Amygdala (tissue), 56 donors: ENCODE measurements around the gene TMEM131.
"Not testable (repeated sequence)": the region's sequence is repeated elsewhere in the genome, so short reads cannot be mapped to it uniquely, and the experiment has no call there.

Source experiments
- DNase-seq, 56 donors: peaks; one replicate each; lab custom pipeline; 2025; lab: John Stamatoyannopoulos, UW

TMEM131 gene

DNA sequence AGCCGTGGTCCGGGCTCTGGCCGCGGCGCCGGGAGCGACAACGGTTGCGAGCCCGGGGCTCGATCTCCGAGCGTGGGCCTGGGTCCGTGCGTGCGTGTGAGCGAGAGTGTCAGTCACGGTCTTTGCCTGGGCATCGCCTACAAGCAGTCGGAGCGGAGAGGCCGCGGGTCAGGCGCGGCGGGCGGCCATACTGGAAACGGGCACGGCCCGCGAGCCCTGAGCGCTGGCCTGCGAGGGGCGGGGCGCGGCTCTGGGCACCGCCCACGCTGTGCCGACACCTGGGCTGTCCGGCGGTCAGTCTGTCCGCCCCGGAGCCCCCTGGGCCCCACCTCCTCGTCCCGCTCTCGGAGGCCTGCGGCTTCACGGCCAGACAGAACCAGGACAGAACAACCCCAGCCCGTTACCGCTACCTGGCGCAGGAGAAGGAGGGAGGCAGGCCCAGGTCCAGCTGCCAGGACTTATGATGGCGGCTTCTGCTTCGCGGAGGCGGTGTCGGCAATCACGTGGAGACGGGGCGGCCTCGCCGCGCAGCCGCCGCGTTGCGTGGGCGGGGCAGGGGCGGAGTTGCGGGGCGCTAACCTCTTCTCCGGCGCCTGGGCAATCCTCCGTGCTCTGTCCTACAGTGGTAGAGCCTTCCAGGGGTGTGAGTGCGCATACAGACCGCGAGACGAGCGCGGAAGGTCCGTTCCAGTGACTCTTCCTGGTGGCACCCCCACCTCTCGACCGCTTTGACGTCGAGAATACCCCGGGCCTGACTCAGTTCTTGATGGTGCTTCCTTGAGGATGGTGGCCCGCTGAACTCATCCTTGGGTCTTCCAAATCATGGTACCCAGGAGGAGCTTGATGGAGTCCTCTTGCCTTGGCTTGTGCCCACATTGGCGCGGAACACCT is at the start of gene TMEM131:
TMEM131 (minus strand) TSS at position 215 of the 891 bp plus-strand sequence. CDS start 286 bp downstream, outside the sequence.
- peak; percentile 70 to 100 (median 90) for DNase-seq

GRCh38 chr2:98044730-98045129 is 49.0 kb upstream of the TMEM131 start:
- not testable (repeated sequence) for DNase-seq

DNA sequence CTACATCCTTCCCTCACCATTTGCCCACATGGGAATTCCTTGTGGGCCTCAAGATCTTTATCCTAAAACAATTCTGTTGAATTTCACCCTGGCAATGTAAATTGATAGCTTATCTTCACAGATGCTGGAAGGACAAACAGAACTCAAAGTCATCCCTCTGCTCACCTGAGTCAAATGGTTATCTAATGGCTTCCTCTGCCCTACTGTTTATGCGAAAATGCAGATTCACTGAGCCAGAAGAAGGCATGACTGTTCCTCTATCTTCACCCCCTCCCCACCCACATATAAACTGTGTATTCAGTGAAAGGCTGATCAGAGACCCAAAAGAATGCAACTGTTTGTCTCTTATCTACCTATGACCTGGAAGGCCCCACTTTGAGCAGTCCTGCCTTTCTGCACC is 47.4 kb upstream of the TMEM131 start:
- DNase-seq: no peak

- DNase-seq: no peak
Measured at GRCh38 chr2:98040331-98040939, 44.7 kb upstream of the TMEM131 start.

- peak in 1 of 56 donors; percentile 12 for DNase-seq
Measured at GRCh38 chr2:98039085-98039756, 43.5 kb upstream of the TMEM131 start.

DNA sequence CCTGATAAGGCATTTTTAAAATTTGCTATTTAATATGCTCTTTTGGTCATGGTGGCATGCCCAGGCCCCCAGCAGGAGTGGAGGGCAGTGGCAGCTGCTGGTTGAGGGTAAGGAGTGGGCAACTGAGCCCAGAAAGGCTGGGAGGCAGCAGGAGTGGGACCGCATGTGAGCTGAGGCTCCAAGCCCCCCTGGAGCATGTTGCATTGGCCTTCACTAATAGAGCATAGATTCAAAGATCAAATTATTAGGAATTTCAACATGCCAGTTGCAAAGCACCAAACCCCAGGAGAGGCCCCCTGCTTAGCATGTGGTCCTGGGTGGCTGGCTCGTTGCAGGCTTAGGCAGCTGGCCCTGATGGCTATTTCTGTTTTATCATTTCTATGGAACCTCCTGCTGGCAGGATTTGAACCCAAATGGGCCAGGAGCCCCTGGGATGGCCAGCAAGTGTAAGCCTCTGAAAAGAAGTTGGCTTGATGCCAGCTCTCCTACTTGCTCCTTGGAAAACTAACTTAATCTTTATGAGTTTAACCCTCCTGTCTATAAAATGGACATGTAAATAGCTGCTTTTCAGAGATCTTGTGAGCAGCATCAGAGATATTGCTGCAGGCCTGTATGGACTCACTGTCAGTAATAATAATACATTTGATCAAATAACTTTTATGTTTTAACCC is 42.1 kb upstream of the TMEM131 start:
- DNase-seq: peak in 1 of 56 donors; percentile 26

GRCh38 chr2:98037206-98037605 is 41.5 kb upstream of the TMEM131 start:
- no peak for DNase-seq

DNA sequence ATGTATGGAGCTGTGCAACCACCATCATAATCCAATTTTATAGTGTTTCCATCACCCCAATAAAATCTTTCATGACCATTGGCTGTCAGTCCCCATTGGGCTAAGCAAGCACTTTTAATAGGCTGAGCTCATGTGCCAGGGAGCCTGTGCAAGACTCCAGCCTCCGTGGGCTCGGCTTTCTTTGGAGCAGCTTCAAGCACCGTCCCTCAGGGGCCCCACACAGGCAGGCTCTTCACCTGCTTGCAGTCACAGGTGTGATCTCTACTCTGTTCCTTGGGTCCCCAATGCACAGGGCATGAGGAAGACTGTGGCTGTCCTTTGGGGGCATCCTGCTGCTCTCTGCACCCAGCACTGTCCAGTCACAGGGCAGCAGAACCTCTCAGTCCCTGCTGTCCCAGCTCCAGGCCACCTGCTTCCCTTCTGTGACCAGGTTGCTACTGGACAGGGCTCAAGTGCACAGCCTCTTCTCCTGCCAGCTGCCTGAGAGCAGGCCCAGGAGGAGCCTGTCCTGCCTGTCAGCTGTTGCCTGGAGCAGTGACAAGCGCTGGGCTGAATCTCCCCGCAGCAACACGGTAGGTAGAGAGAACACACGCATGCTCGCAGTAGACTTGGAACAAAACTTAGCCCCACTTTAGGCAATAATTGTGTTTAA is 40.7 kb upstream of the TMEM131 start:
- no peak for DNase-seq

DNA sequence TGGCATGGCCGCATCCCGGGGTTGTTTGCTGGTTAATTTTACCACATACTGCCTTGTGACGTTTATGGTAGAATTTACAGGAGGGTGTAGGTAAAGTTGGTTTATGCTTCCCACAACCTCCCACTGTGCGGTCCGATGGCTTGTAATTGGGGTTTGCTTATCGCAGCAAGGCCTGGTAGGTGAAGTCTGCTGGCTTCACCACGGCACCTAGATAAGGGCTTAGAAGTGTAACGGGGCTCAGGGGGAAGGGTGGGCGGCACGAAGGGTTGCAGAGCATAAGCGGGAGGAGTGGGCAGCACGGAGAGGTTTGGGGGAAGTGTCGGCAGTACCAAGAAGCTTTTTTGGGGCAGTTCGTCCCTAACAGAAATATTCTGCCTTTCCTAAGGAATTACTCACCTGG is 39.0 kb upstream of the TMEM131 start:
- DNase-seq: no peak

GRCh38 chr2:98032086-98032485 is 36.3 kb upstream of the TMEM131 start:
- no peak for DNase-seq

DNA sequence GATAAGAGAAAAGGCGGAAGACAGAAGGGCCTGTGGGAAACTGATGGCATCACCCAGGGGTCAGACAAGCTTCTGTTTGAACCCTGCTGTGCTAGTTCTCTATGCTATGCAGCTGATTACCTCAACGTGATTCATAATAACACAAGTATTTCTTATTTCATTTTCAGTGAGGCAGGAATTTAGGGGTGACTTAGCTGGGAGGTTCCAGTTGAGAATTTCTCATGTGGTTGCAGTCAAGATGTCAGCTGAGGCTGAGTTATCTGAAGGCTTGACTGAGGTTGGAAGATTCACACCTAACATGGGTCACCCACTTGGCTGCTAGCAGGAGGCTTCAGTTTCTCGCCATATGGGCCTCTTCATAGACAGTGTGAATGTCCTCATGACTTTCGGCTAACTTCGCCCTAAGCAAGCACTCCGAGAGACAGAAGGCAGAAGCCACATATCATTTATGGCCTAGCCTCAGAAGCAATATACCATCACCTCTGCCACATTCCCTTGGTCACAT is 34.0 kb upstream of the TMEM131 start:
- no peak for DNase-seq

- no peak for DNase-seq
Measured at GRCh38 chr2:98028931-98029717, 33.4 kb upstream of the TMEM131 start.

GRCh38 chr2:98028101-98028561 is 32.4 kb upstream of the TMEM131 start:
- DNase-seq: no peak

DNA sequence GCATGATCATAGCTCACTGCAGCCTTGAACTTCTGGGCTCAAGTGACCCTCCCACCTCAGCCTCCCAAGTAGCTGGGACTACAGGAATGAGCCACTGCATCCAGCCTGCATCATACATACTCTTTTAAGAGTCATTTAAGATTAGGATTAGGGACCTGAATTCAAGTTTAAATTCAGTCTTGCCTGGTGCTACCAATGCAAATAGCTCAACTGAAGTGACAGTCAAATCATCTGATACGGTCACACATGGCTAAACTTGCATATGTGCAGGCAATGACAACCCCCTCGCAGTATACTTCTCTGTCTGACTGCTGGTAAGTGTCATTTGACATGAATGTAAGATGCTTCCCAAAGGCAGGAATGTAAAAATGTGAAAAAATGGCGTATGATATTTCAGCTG is 31.8 kb upstream of the TMEM131 start:
- no peak for DNase-seq

DNA sequence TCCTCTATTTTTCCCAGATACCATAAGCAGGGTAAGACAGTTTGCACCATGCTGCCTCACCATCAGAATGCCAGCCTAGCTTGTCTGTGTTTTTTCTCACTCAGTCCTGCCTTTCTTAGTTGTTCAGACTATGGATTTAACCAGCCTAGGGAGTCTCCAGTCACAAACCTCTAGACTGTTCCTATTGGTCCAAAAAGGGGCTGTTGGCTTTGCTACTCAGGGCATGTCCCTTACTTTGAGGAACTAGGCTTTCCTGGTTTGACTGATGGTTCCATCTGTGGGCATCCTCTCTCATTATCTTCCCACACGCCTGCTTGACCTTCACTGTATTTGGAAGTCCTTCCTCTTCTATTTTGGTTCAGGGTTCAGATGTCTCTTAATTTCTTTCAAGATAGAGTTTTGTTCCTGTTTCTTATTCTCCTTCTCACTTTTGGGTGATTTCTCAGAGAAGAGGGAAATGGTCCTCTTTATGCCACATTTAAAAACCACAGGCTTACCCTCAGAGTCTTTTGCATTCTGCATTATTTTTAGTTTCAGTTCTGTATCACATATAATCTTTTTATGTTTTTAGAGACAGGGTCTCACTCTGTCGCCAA is 31.3 kb upstream of the TMEM131 start:
- peak in 6 of 56 donors; percentile 9 to 54 (median 16) for DNase-seq

DNA sequence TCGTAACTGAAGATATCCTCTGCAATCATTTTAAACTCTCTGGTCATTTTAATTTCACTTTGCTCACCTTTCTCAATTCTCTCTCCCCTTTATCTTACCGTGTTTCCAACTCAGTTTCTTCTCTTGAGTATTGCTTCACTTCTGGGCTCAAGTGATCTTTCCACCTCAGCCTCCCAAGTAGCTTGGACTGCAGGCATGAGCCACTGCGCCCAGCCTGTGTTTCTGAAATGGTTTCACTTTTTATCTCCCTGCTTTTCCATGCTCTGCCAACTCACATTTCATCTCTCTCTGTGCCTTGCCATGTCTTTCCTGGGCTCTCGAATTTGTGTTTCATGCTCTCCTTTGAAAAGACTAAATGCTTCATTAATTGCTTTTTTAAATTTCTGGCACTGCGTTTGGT is 30.5 kb upstream of the TMEM131 start:
- DNase-seq: no peak

DNA sequence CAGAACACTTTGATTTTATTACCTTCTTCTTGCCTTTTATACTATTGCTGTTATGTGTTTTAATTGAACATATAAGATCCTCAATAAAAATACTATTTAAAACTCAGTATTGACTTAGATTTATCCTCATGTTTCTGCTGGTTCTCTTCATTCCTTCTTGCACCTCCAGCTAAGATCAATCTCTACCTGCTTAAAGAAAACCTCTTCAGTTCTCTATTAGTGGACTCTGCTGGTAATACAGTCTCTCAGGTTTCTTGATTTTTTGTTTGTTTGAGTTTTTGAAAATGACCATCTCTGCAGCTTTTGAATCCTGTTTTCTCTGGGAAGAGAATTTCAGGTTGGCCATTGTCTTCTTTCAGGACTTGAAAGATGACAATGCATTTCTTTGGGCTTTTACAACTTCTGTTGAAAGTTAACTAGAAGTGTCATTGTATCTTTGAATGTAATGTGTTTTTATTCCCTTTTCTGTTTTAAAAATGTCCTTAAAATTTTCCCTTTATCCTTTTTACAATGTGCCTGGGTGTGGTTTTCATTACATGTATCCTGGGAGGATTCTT is 29.8 kb upstream of the TMEM131 start:
- no peak for DNase-seq

DNA sequence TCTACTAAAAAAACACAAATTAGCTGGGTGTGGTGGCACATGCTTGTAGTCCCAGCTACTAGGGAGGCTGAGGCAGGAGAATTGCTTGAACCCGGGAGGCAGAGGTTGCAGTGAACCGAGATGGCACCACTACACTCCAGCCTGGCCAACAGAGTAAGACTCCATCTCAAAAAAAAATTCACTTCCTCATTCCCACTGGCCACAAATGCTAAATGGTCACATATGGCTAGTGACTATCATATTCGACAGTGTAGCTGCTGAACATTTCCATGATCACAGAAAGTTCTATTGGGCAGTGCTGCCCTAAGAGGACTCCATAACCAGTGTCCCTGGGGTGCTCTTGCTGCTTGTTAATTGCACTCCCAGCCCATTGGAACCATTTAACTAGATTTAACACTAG is 26.3 kb upstream of the TMEM131 start:
- not testable (repeated sequence) for DNase-seq
